ENCODE data around the gene PKNOX2. TPM values are rescaled to one million over a fixed set of nuclear protein-coding genes. Genes with fewer than 3 reads are reported as not detected.

The PKNOX2 gene
- total and polyA plus RNA-seq, 10 of the 15 experiments (the other 5 are each of a cell fraction or from before 2014, with no cell fraction given), result not detected

- TF ChIP-seq USF2 (IDR thresholded peaks at IDR 0.05; ENCODE audit: borderline replicate concordance, low read depth, low read length), result no peak
- no peak for TF ChIP-seq NFXL1 (IDR thresholded peaks at IDR 0.05; ENCODE audit: borderline replicate concordance)
- TF ChIP-seq FOS (IDR thresholded peaks at IDR 0.05; ENCODE audit: borderline replicate concordance, extremely low read depth, insufficient read length), result no peak
These were observed 185.9 kb downstream of the PKNOX2 start (continued) for GRCh38 chr11:125350206-125351032.

GRCh38 chr11:125351033-125351867, 186.7 kb downstream of the PKNOX2 start:
- no peaks in the 10 kb centered on the region for H3K36me3 ChIP-seq (ENCODE audit: control insufficient read depth in 2 of 2, insufficient read depth in 2 of 2, low read length in 1 of 2)
- no peak overlapping the region for H3K4me2 ChIP-seq (ENCODE audit: control insufficient read depth, insufficient read depth)
- ChIA-PET POLR2A (no interaction called here), RAD21 (ENCODE audit: unreplicated experiment) (interaction anchor here (0.7 to 2.8 kb wide), 2 partner anchors 41 to 53 kb away, joined by 3 to 8 read pairs; no protein-coding TSS in a partner anchor), CTCF (interaction anchor here (0.8 to 8.7 kb wide), 7 partner anchors 10 to 260 kb away, joined by 3 to 108 read pairs (median 7); no protein-coding TSS in a partner anchor), SMC1A (ENCODE audit: uncharacterized antibody, unreplicated experiment) (interaction anchor here (1.4 to 3.7 kb wide), 2 partner anchors 12 to 13 kb away, joined by 4 to 18 read pairs; no protein-coding TSS in a partner anchor)
- no peak overlapping the region for H2AFZ ChIP-seq (ENCODE audit: control insufficient read depth, low read depth, low read length)
- H3K9me3 ChIP-seq (replicated peaks; ENCODE audit: control insufficient read depth, insufficient read depth, low read length), result no peaks in the 10 kb centered on the region
- 51% methylated on average over 28 of the region's 32 CpGs for WGBS (ENCODE audit: insufficient coverage, insufficient replicate concordance, low lambda C conversion rate, missing lambda C conversion rate)
- no peaks in the 10 kb centered on the region for H3K79me2 ChIP-seq (ENCODE audit: control insufficient read depth, insufficient read depth, low read length)
- H3K27me3 ChIP-seq (replicated peaks in 1 of 2; ENCODE audit: control insufficient read depth in 2 of 2, insufficient read depth in 2 of 2, low read length in 1 of 2), result peaks cover 0 to 7% of the 10 kb centered on the region in 2 experiments; a peak in 2 of 4 replicates
- in situ Hi-C loops (cut with MboI), result no loop called here
- intact Hi-C loops (cut with micrococcal nuclease; ENCODE audit: unreplicated experiment), result no loop called here
- BruUV-seq (replicated peaks), result no TSS peak
- no peak for DNase-seq (ENCODE audit: low read depth, low spot score)
- H3K27ac ChIP-seq (ENCODE audit: control insufficient read depth, insufficient read depth), result no peak overlapping the region
- H3K4me3 ChIP-seq, result no peak overlapping the region
- H3K4me1 ChIP-seq (ENCODE audit: control insufficient read depth, insufficient read depth, low read length), result no peaks in the 10 kb centered on the region; the same call in 1 of the 2 replicates
- no peaks in the 10 kb centered on the region; the same call in 1 of the 2 replicates for H4K20me1 ChIP-seq (ENCODE audit: control insufficient read depth, insufficient read depth)
- ATAC-seq, result no peak
- H3K9ac ChIP-seq (ENCODE audit: control insufficient read depth, insufficient read depth, low read length), result no peak overlapping the region
- FAIRE-seq, result no peak
- no peak for TF ChIP-seq WRNIP1 (IDR thresholded peaks at IDR 0.05; ENCODE audit: borderline replicate concordance, low read depth, low read length)
- no peak for TF ChIP-seq MTA3 (IDR thresholded peaks at IDR 0.05; ENCODE audit: borderline replicate concordance, low read length)
- no peak for TF ChIP-seq BRCA1 (IDR thresholded peaks at IDR 0.05; ENCODE audit: low read depth, low read length)
- no peak for TF ChIP-seq ATF2 (IDR thresholded peaks at IDR 0.05; ENCODE audit: low read length)
- TF ChIP-seq TCF3 (IDR thresholded peaks at IDR 0.05; ENCODE audit: borderline replicate concordance, insufficient read depth, low read depth, low read length), result no peak
- TF ChIP-seq RB1 (IDR thresholded peaks at IDR 0.05; ENCODE audit: borderline replicate concordance), result no peak
- TF ChIP-seq CTCF (IDR thresholded peaks at IDR 0.05 in 2 of 3, conservative IDR thresholded peaks at IDR 0.05 in 1 of 3; ENCODE audit: control insufficient read depth in 2 of 3, extremely low read depth in 1 of 3, insufficient read depth in 1 of 3, low read depth in 3 of 3, low read length in 3 of 3), result no peak
- TF ChIP-seq ZBED1 (IDR thresholded peaks at IDR 0.05; ENCODE audit: borderline replicate concordance), result no peak
- TF ChIP-seq SP1 (IDR thresholded peaks at IDR 0.05; ENCODE audit: low read depth, low read length), result no peak
- no peak for TF ChIP-seq PAX5 (IDR thresholded peaks at IDR 0.05; ENCODE audit: borderline replicate concordance, low read depth, low read length)
- TF ChIP-seq CREM (IDR thresholded peaks at IDR 0.05; ENCODE audit: low read depth), result no peak
- no peak for TF ChIP-seq CBX5 (IDR thresholded peaks at IDR 0.05; ENCODE audit: low read depth)
- TF ChIP-seq ZNF24 (IDR thresholded peaks at IDR 0.05), result no peak
- TF ChIP-seq NR2C2 (IDR thresholded peaks at IDR 0.05; ENCODE audit: borderline replicate concordance, control insufficient read depth, insufficient read length, low read depth), result no peak

Data from GM12878 (cell line).